Activated naive CD4-positive, alpha-beta T cell treated with anti-CD3 and anti-CD28 coated beads, Interleukin-2, amount 10 ng/mL, durations not matched to agents 7 days and 5 days (primary cell): ENCODE measurements around the gene HIGD1C.
A peak's percentile ranks its signal among the peaks of the same experiment; 100 is the strongest.
"Not testable (repeated sequence)": the region's sequence is repeated elsewhere in the genome, so short reads cannot be mapped to it uniquely, and the experiment has no call there.

Experiments
- CTCF ChIA-PET: fragments of 350-600 bp; sonication (Branson Sonifier 250); formaldehyde crosslinking; loops from one replicate; lab custom pipeline; 2021; ENCODE audit warnings: antibody characterized with exemption; lab: Charles Lee
- DNase-seq: peaks from one replicate; pipeline ENCODE4 v3.0.0-alpha.2; 2020
- H3K27ac Mint-ChIP-seq: one replicate; pipeline ENCODE4 v1.8.0; 2021; ENCODE audit warnings: mild to moderate bottlenecking, moderate library complexity, mixed read lengths
- H3K27me3 Mint-ChIP-seq: one replicate; pipeline ENCODE4 v1.8.0; 2021; ENCODE audit warnings: mild to moderate bottlenecking, mixed read lengths
- H3K36me3 Mint-ChIP-seq: one replicate; pipeline ENCODE4 v1.8.0; 2021; ENCODE audit warnings: mixed read lengths
- H3K4me1 Mint-ChIP-seq: one replicate; pipeline ENCODE4 v1.8.0; 2021; ENCODE audit warnings: mixed read lengths
- H3K4me3 Mint-ChIP-seq: one replicate; pipeline ENCODE4 v1.8.0; 2021; ENCODE audit warnings: mild to moderate bottlenecking, moderate library complexity, mixed read lengths
- H3K9me3 Mint-ChIP-seq: one replicate; pipeline ENCODE4 v1.8.0; 2021; ENCODE audit warnings: mixed read lengths

Gene HIGD1C

DNA sequence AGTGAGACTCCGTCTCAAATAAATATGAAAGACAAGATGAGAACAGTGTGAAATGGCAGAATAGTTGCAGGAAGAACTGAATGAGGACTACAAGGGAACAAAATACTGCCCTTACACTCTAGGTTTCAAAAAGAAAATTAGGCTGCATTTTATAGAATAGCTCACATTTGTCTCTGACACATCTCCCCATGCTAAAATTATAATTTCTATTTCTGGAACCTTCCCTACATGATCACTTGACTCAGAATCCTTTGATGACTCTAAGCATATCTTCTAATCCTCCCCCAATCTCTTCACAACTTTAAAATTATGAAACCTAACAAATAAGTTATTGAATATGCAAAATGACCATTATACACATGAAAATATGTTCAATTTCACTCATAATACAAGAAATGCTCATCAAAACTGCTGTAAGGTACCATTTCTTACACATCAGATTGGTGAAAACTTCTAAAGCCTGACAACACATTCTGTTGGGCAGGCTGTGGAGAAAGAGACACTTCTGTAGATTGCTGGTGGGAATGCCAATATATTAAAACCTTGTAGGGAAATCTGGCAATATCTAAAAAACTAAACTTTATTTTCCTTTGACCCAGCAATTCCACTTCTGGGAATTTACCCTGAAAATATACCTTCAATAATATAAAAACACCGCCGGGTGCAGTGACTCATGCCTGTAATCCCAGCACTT is 4.3 kb upstream of the HIGD1C start:
- no peak for DNase-seq
- no peaks in the 10 kb centered on the region for H3K36me3 Mint-ChIP-seq
- H3K27me3 Mint-ChIP-seq: no peaks in the 10 kb centered on the region
- no peak overlapping the region for H3K4me3 Mint-ChIP-seq
- H3K9me3 Mint-ChIP-seq: no peaks in the 10 kb centered on the region
- H3K27ac Mint-ChIP-seq: no peak overlapping the region
- H3K4me1 Mint-ChIP-seq: no peaks in the 10 kb centered on the region
- CTCF ChIA-PET: interaction anchor here (0.7 kb wide), 1 partner anchor 32 kb away, joined by 3 read pairs; no protein-coding TSS in a partner anchor

- H3K27ac Mint-ChIP-seq: no peak overlapping the region
- no peaks in the 10 kb centered on the region for H3K27me3 Mint-ChIP-seq
- H3K36me3 Mint-ChIP-seq: no peaks in the 10 kb centered on the region
- H3K4me3 Mint-ChIP-seq: no peak overlapping the region
- no peaks in the 10 kb centered on the region for H3K4me1 Mint-ChIP-seq
- no peaks in the 10 kb centered on the region for H3K9me3 Mint-ChIP-seq
- CTCF ChIA-PET: interaction anchor here (0.7 kb wide), 1 partner anchor 33 kb away, joined by 3 read pairs; no protein-coding TSS in a partner anchor
- DNase-seq: no peak
Measured at GRCh38 chr12:50948798-50949197, 3.5 kb upstream of the HIGD1C start.

GRCh38 chr12:50949801-50950302 is 2.5 kb upstream of the HIGD1C start:
- CTCF ChIA-PET: no interaction called here

GRCh38 chr12:50951112-50951511 is 1.2 kb upstream of the HIGD1C start:
- H3K27ac Mint-ChIP-seq: no peak overlapping the region
- CTCF ChIA-PET: no interaction called here
- no peak for DNase-seq
- H3K4me3 Mint-ChIP-seq: no peak overlapping the region
- H3K4me1 Mint-ChIP-seq: no peaks in the 10 kb centered on the region
- no peaks in the 10 kb centered on the region for H3K27me3 Mint-ChIP-seq
- H3K36me3 Mint-ChIP-seq: no peaks in the 10 kb centered on the region
- H3K9me3 Mint-ChIP-seq: no peaks in the 10 kb centered on the region

More at GRCh38 chr12:50949801-50950302, 2.5 kb upstream of the HIGD1C start:
- DNase-seq: no peak
- Mint-ChIP-seq H3K4me1 (no peaks in the 10 kb centered on the region), H3K4me3 (no peak overlapping the region), H3K9me3 (no peaks in the 10 kb centered on the region), H3K27ac (no peak overlapping the region), H3K27me3 (no peaks in the 10 kb centered on the region), H3K36me3 (no peaks in the 10 kb centered on the region)

DNA sequence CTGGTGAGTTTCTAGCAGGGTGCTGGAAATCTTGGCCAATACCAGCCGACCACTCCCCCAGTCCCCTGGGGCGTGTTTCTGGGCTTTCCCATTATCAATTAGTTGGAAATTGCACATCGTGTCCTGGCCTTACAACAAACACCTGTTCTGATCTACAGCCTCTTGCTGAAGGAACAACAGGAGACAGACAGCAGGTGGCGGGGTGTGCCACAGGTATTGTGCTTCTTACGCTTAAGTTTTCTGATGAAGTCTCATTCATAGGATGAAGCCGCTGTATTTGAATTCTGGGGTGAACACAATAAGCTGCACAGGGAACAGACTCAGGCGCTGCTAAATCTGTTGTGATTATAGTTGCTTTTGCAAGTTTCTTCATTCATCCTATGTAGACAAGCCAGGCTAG is 703 bp downstream of the HIGD1C start:
- H3K4me3 Mint-ChIP-seq: no peak overlapping the region
- no peaks in the 10 kb centered on the region for H3K9me3 Mint-ChIP-seq
- H3K4me1 Mint-ChIP-seq: no peaks in the 10 kb centered on the region
- no peaks in the 10 kb centered on the region for H3K36me3 Mint-ChIP-seq
- H3K27me3 Mint-ChIP-seq: no peaks in the 10 kb centered on the region
- no peak overlapping the region for H3K27ac Mint-ChIP-seq
- CTCF ChIA-PET: no interaction called here
- no peak for DNase-seq

- H3K4me1 Mint-ChIP-seq, H3K27ac Mint-ChIP-seq, H3K4me3 Mint-ChIP-seq, H3K36me3 Mint-ChIP-seq, DNase-seq, CTCF ChIA-PET, H3K27me3 Mint-ChIP-seq, H3K9me3 Mint-ChIP-seq: not testable (repeated sequence)
Measured at GRCh38 chr12:50954789-50955188, 2.4 kb downstream of the HIGD1C start.

DNA sequence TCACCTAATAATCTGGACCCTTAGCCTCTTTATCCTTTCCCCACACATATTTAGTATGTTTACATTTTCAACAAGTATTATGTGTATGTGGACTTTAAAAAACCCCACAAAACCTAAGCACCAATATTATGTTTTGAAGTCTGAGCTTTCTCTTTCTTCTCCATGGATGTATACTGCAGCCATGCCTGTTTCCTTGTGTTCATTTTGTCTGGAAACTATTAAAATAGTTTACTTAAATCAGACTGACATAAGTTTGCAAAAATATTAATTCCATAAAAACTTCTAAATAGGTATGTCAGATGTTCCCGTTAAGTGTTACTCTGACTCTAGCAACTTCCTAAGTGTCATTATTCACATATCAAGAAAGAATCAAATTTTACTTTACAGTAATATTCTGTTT is 2.9 kb downstream of the HIGD1C start:
- DNase-seq: no peak
- peaks cover 5% of the 10 kb centered on the region for H3K4me1 Mint-ChIP-seq
- H3K27me3 Mint-ChIP-seq: no peaks in the 10 kb centered on the region
- H3K9me3 Mint-ChIP-seq: no peaks in the 10 kb centered on the region
- H3K36me3 Mint-ChIP-seq: no peaks in the 10 kb centered on the region
- H3K27ac Mint-ChIP-seq: no peak overlapping the region
- no peak overlapping the region for H3K4me3 Mint-ChIP-seq
- CTCF ChIA-PET: no interaction called here

- Mint-ChIP-seq H3K36me3 (no peaks in the 10 kb centered on the region), H3K27ac (no peak overlapping the region), H3K4me1 (peaks cover 8% of the 10 kb centered on the region), H3K4me3 (no peak overlapping the region), H3K27me3 (no peaks in the 10 kb centered on the region), H3K9me3 (no peaks in the 10 kb centered on the region)
- CTCF ChIA-PET: no interaction called here
- DNase-seq: no peak
Measured at GRCh38 chr12:50955697-50956096, 3.4 kb downstream of the HIGD1C start.

GRCh38 chr12:50960130-50960529 is 7.8 kb downstream of the HIGD1C start:
- no peak for DNase-seq
- CTCF ChIA-PET: interaction anchor here (0.6 kb wide), 1 partner anchor 69 kb away, joined by 3 read pairs; no protein-coding TSS in a partner anchor
- Mint-ChIP-seq H3K4me3 (no peak overlapping the region), H3K9me3 (no peaks in the 10 kb centered on the region), H3K36me3 (no peaks in the 10 kb centered on the region), H3K27me3 (no peaks in the 10 kb centered on the region), H3K27ac (no peak overlapping the region), H3K4me1 (peaks cover 11% of the 10 kb centered on the region)

- Mint-ChIP-seq H3K27ac (no peak overlapping the region), H3K36me3 (peaks cover 4% of the 10 kb centered on the region), H3K9me3 (no peaks in the 10 kb centered on the region), H3K4me3 (no peak overlapping the region), H3K4me1 (peaks cover 11% of the 10 kb centered on the region), H3K27me3 (no peaks in the 10 kb centered on the region)
- CTCF ChIA-PET: no interaction called here
- DNase-seq: no peak
Measured at GRCh38 chr12:50961708-50962107, 9.4 kb downstream of the HIGD1C start.

- CTCF ChIA-PET: no interaction called here
Measured at GRCh38 chr12:50964432-50964831, 12.1 kb downstream of the HIGD1C start.

DNA sequence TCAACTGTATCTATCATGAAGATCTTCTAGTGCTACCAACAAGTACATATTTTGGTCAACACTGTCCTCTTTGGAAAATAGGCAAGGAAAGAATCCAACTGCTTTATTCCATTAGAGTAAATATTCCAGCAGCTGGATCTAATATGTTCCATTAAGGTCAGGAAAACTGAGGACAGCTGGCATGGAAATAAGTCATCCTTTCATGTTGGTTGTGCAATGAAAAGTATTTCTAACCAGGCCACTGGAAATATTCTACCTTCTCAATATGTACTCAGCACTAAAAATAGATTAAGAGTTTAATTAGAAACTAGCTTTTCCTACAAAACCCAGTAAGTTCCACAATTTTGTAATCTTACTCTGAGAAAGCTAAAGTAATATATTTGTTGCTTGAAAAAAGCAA is 19.6 kb downstream of the HIGD1C start:
- H3K27me3 Mint-ChIP-seq: no peaks in the 10 kb centered on the region
- no peaks in the 10 kb centered on the region for H3K9me3 Mint-ChIP-seq
- no peaks in the 10 kb centered on the region for H3K4me1 Mint-ChIP-seq
- CTCF ChIA-PET: no interaction called here
- no peak overlapping the region for H3K4me3 Mint-ChIP-seq
- H3K36me3 Mint-ChIP-seq: peaks cover 37% of the 10 kb centered on the region
- no peak overlapping the region for H3K27ac Mint-ChIP-seq
- no peak for DNase-seq

More at GRCh38 chr12:50964432-50964831, 12.1 kb downstream of the HIGD1C start:
- Mint-ChIP-seq H3K4me1 (peaks cover 11% of the 10 kb centered on the region), H3K9me3 (no peaks in the 10 kb centered on the region), H3K27ac (no peak overlapping the region), H3K4me3 (no peak overlapping the region), H3K36me3 (peaks cover 6% of the 10 kb centered on the region), H3K27me3 (no peaks in the 10 kb centered on the region)
- DNase-seq: no peak

GRCh38 chr12:50979369-50980052 is 27.2 kb downstream of the HIGD1C start:
- DNase-seq: peak; percentile 54
- Mint-ChIP-seq H3K27ac (peak overlapping the region; percentile 88), H3K4me1 (peaks cover 21% of the 10 kb centered on the region), H3K4me3 (no peak overlapping the region), H3K27me3 (no peaks in the 10 kb centered on the region), H3K36me3 (peaks cover 37% of the 10 kb centered on the region), H3K9me3 (no peaks in the 10 kb centered on the region)
- CTCF ChIA-PET: interaction anchor here (0.9 to 1.3 kb wide), 2 partner anchors 48 to 154 kb away, joined by 3 to 4 read pairs; no protein-coding TSS in a partner anchor

- DNase-seq: no peak
- H3K4me3 Mint-ChIP-seq: no peak overlapping the region
- CTCF ChIA-PET: interaction anchor here (0.8 kb wide), 1 partner anchor 152 kb away, joined by 3 read pairs; no protein-coding TSS in a partner anchor
- no peaks in the 10 kb centered on the region for H3K27me3 Mint-ChIP-seq
- H3K36me3 Mint-ChIP-seq: peaks cover 33% of the 10 kb centered on the region
- peaks cover 21% of the 10 kb centered on the region for H3K4me1 Mint-ChIP-seq
- H3K27ac Mint-ChIP-seq: no peak overlapping the region
- H3K9me3 Mint-ChIP-seq: no peaks in the 10 kb centered on the region
Measured at GRCh38 chr12:50980545-50980944, 28.2 kb downstream of the HIGD1C start.
